GM18505 (cell line): ENCODE data around the gene BRINP3.
"Not testable (repeated sequence)": the region's sequence is repeated elsewhere in the genome, so short reads cannot be mapped to it uniquely, and the experiment has no call there.

Experiments
- ATAC-seq: cut with Tn5 transposase; IDR thresholded peaks from one replicate; pipeline ENCODE4 v1.9.1; 2021; ENCODE audit not compliant: unreplicated experiment
- POLR2A ChIP-seq: IDR thresholded peaks from 4 replicates; pipeline ENCODE4 v1.6.1; 2011; ENCODE audit warnings: borderline replicate concordance; ENCODE audit not compliant: insufficient read depth, insufficient read length; ENCODE audit errors: extremely low read depth

Gene BRINP3

GRCh38 chr1:190144650-190145049, 333.0 kb downstream of the BRINP3 start:
- TF ChIP-seq POLR2A: no peak
- no peak for ATAC-seq

GRCh38 chr1:190140644-190141043, 337.0 kb downstream of the BRINP3 start:
- TF ChIP-seq POLR2A: no peak
- no peak for ATAC-seq

GRCh38 chr1:190138702-190139101, 339.0 kb downstream of the BRINP3 start:
- no peak for TF ChIP-seq POLR2A
- ATAC-seq: no peak

GRCh38 chr1:190138266-190138665, 339.4 kb downstream of the BRINP3 start:
- ATAC-seq: no peak
- TF ChIP-seq POLR2A: no peak

- TF ChIP-seq POLR2A: no peak
- no peak for ATAC-seq
Measured at GRCh38 chr1:190129366-190129765, 348.3 kb downstream of the BRINP3 start.

- no peak for TF ChIP-seq POLR2A
- ATAC-seq: no peak
Measured at GRCh38 chr1:190126728-190127127, 350.9 kb downstream of the BRINP3 start.

- ATAC-seq: no peak
- no peak for TF ChIP-seq POLR2A
Measured at GRCh38 chr1:190124068-190124467, 353.6 kb downstream of the BRINP3 start.

- ATAC-seq: not testable (repeated sequence)
Measured at GRCh38 chr1:190120564-190120963, 357.1 kb downstream of the BRINP3 start.

GRCh38 chr1:190119683-190120082, 358.0 kb downstream of the BRINP3 start:
- TF ChIP-seq POLR2A: no peak
- ATAC-seq: no peak

GRCh38 chr1:190116921-190117320, 360.7 kb downstream of the BRINP3 start:
- ATAC-seq: no peak
- TF ChIP-seq POLR2A: no peak

- TF ChIP-seq POLR2A: no peak
- no peak for ATAC-seq
Measured at GRCh38 chr1:190104961-190105360, 372.7 kb downstream of the BRINP3 start.

GRCh38 chr1:190102757-190103326, 374.8 kb downstream of the BRINP3 start:
- no peak for ATAC-seq
- no peak for TF ChIP-seq POLR2A

GRCh38 chr1:190101756-190102155, 375.9 kb downstream of the BRINP3 start:
- TF ChIP-seq POLR2A: no peak
- no peak for ATAC-seq

- no peak for ATAC-seq
- no peak for TF ChIP-seq POLR2A
Measured at GRCh38 chr1:190098756-190099155, 378.9 kb downstream of the BRINP3 start.

- no peak for TF ChIP-seq POLR2A
- no peak for ATAC-seq
Measured at GRCh38 chr1:190098107-190098506, 379.6 kb downstream of the BRINP3 start.
